IPS-18c (cell line): ENCODE results near the gene GDPD5.
"Not testable (repeated sequence)": the region's sequence is repeated elsewhere in the genome, so short reads cannot be mapped to it uniquely, and the experiment has no call there.

Experiments used
- H3K4me3 ChIP-seq: 2 replicates; pipeline ENCODE4 v1.7.0; 2013; ENCODE audit warnings: low read depth, mild to moderate bottlenecking, low read length, moderate library complexity; ENCODE audit not compliant: insufficient read depth
- H3K9me3 ChIP-seq: one replicate; pipeline ENCODE4 v1.6.1; 2013; ENCODE audit warnings: mild to moderate bottlenecking, low read length, moderate library complexity; ENCODE audit not compliant: control insufficient read depth, insufficient read depth

Gene GDPD5

GRCh38 chr11:75421035-75421602, 104.6 kb downstream of the GDPD5 start:
- Histone ChIP-seq H3K4me3 (no peak overlapping the region), H3K9me3 (no peaks in the 10 kb centered on the region)

DNA sequence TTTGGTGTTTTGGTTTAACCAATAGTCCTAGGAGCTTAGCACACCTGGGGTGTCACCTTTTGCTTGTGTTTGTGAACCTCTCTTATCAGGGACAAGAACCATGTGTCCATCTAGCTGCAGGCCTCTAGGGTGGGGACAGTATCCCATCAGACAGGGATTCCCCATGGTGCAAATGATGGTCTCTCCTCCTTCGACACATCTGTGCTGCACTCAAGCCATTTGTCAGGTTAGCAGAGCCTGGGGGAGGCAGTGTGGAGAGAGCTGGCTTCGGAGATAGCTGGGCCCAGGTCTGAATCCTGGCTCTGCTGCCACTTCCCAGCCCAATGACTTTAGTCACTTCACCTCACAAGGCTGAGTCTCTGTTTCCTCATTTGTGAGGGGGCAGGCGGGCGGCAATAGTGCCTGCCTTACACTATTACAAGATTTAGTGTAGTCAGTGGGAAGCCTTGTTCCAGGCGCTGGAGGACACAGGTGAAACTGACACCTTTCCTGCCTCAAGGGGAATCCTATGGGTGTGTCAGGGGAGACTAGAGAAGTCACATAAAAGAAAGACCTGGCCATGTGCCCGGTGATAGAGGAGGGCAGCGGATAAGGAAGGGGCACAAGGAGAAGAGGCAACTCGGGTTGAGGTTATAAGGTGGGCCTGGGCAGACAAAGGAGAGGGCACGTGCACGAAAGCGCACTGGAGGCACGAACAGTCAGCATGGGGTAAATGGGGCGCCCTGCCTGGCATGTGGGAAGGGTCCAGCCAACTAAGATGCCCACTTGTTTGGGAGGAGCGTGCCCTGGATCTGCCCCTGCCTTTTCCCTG, 105.3 kb downstream of the GDPD5 start:
- H3K9me3 ChIP-seq, result no peaks in the 10 kb centered on the region

GRCh38 chr11:75413864-75414263, 111.9 kb downstream of the GDPD5 start:
- H3K9me3 ChIP-seq, result no peaks in the 10 kb centered on the region
- H3K4me3 ChIP-seq, result no peak overlapping the region

More for the DNA sequence above, 105.3 kb downstream of the GDPD5 start:
- no peak overlapping the region for H3K4me3 ChIP-seq

- not testable (repeated sequence) for H3K9me3 ChIP-seq, H3K4me3 ChIP-seq
Measured at GRCh38 chr11:75413146-75413545, 112.6 kb downstream of the GDPD5 start.

DNA sequence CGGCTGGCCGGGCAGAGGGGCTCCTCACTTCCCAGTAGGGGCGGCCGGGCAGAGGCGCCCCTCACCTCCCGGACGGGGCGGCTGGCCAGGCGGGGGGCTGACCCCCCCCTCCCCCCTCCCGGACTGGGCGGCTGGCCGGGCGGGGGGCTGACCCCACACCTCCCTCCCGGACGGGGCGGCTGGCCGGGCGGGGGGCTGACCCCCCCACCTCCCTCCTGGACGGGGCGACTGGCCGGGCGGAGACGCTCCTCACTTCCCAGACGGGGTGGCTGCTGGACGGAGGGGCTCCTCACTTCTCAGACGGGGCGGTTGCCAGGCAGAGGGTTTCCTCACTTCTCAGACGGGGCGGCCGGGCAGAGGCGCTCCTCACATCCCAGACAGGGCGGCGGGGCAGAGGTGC, 115.8 kb downstream of the GDPD5 start:
- not testable (repeated sequence) for H3K9me3 ChIP-seq, H3K4me3 ChIP-seq

- H3K4me3 ChIP-seq, result no peak overlapping the region
Measured at GRCh38 chr11:75408957-75409219, 116.9 kb downstream of the GDPD5 start.

DNA sequence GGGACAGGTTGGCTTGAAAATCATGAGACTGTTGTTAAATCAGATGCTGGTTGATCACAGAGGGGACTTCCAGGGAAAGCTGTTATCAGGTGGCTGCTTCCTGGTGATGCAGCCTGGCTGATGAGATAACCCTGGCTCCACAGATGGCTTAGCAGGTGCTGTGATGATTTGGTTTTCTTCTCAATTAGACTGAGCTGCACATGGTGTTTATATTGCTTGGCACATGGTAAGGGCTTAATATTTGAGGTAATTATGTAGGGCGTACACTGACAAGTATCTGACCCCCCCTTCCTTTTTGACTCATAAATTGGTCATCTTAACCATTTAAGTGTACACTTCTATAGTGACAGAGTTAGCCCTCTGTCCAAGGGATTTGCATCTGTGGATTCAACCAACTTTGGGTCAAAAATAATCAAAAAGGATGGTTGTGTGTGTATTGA, 119.4 kb downstream of the GDPD5 start:
- Histone ChIP-seq H3K9me3 (no peaks in the 10 kb centered on the region), H3K4me3 (no peak overlapping the region)

More at GRCh38 chr11:75408957-75409219, 116.9 kb downstream of the GDPD5 start:
- no peaks in the 10 kb centered on the region for H3K9me3 ChIP-seq

DNA sequence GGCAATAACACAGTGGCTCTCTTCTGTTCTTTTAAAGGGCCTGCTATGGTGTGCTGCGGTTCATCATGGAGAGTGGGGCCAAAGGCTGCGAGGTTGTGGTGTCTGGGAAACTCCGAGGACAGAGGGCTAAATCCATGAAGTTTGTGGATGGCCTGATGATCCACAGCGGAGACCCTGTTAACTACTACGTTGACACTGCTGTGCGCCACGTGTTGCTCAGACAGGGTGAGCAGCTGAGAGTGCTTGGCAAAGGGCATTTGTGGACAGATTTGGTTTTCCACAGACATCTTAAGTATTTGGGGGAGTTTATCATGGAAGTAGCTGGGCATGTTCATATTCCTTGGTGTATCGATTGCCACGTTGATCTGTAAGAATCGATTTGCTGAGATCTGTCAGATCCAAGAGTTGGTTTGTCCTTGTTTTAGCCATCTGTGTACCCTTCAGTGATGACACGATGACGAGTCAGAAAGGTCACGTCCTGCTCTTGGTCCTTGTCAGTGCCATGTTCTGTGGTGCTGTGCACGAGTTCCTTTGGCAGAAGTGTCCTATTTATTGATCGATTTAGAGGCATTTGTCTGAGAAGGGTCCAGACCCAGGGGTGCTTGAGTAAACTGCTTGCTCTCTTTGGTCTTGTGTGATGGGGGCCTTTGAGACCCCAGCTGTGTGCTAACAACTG, 121.6 kb downstream of the GDPD5 start:
- Histone ChIP-seq H3K9me3 (no peaks in the 10 kb centered on the region), H3K4me3 (no peak overlapping the region)

- Histone ChIP-seq H3K4me3 (no peak overlapping the region), H3K9me3 (no peaks in the 10 kb centered on the region)
Measured at GRCh38 chr11:75403037-75403436, 122.7 kb downstream of the GDPD5 start.

GRCh38 chr11:75402002-75402773, 123.6 kb downstream of the GDPD5 start:
- H3K9me3 ChIP-seq, result no peaks in the 10 kb centered on the region
- H3K4me3 ChIP-seq, result 0 out of 2 replicates have a peak overlapping the region, but pooled peaks have one; percentile 90

DNA sequence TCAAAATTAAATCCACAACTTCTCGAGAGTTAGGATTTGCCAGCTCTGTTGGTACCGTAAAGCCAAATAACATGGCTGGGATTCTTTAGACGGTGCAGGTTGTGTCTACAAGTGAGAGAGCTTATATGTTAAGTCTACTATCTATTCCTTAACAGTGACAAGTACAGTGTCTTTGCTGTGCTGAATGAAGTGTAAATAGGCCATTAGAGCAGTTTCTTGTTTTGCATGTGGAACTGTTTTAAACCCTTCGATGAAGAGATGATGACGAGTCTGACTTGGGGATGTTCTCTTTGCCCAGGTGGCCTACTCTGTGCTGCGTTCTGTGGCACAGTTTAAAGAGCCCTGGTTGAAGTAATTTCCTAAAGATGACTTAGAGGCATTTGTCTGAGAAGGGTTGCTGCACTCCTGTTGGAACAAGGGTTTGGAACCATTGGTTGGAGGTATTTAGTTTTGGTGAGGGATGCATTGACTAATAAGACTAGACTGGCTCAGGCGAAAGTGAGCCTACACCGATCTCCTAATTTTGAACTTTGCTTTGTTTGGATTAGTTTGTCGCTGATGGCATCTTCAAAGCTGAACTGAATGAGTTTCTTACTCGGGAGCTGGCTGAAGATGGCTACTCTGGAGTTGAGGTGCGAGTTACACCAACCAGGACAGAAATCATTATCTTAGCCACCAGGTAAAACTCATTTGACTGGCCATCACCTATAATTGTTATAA, 125.4 kb downstream of the GDPD5 start:
- Histone ChIP-seq H3K9me3 (no peaks in the 10 kb centered on the region), H3K4me3 (peak overlapping the region; percentile 90)

- Histone ChIP-seq H3K4me3 (peak within 1 kb of the TSS; percentile 90), H3K9me3 (no peaks in the 10 kb centered on the region)
Measured at GRCh38 chr11:75399344-75400145, 126.2 kb downstream of the GDPD5 start, which contains the start of gene RPS3. RPS3 (plus strand) TSS chr11:75399518; CDS start chr11:75399548, 30 bp downstream.

DNA sequence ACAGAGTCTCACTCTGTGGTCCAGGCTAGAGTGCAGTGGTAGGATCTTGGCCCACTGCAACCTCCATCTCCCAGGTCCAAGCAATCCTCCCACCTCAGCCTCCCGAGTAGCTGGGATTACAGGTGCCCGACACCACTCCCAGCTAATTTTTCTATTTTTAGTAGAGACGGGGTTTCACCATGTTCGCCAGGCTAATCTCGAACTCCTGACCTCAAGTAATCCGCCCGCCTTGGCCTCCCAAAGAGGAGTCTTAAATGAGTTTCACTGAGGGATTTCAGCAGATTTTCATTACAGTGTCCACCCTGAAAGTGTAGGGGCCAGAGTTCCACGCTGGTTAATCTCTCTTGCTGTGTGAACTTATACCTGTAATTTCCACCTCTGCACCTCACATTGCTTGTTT, 126.8 kb downstream of the GDPD5 start:
- Histone ChIP-seq H3K9me3 (no peaks in the 10 kb centered on the region), H3K4me3 (no peak overlapping the region)

DNA sequence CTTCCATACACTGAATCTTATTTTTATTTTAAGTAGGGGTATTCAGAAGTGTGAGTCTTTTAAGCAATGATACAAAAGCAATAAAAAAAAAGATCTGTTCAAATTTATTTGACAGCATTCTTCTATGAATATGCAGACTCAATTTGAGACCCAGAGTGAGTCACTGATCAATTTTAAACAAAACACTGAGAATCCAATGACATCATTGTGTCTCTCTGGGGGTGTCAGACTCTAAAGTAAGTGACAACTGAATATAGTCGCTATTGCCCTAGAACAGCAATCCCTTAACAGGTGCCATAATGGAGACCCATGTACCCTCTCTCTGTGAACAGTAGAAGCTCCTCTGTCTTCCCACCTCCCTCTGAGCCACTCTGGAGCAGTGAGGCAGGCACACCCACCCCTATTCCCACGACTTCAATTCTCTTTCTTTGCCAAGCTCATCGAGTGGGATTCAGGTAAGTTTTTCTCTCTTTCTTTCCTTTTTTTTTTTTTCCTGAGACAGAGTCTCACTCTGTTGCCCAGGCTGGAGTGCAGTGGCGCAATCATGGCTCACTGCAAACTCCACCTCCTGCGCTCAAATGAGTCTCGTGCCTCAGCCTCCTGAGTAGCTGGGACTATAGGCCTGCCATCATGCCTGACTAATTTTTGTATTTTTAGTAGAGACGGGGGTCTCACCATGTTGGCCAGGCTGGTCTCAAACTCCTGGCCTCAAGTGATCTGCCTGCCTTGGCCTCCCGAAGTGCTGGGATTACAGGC, 131.5 kb downstream of the GDPD5 start:
- H3K4me3 ChIP-seq, result no peak overlapping the region
- no peaks in the 10 kb centered on the region for H3K9me3 ChIP-seq

DNA sequence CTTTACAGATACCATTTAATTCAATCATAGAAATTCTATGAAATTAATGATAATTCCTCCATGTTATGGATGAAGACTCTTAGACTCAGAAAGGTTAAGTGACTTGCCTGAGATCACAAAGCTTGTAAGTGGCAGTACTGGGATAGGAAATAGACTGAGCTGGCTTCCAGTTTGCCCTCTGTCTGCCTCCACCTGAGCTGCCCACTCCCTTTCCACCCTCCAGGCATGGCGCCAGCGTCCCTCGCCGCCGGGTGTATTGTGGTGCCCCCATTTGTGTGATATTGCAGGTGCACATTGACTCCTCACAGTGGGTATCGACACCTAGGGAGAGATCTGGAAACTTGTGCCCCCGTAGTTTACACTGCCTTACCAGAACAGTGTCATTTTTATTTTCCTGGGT, 135.8 kb downstream of the GDPD5 start:
- no peaks in the 10 kb centered on the region for H3K9me3 ChIP-seq
- no peak overlapping the region for H3K4me3 ChIP-seq

- no peak overlapping the region for H3K4me3 ChIP-seq
Measured at GRCh38 chr11:75389276-75389605, 136.5 kb downstream of the GDPD5 start.

More at GRCh38 chr11:75389276-75389605, 136.5 kb downstream of the GDPD5 start:
- no peaks in the 10 kb centered on the region for H3K9me3 ChIP-seq
